Measurements from ENCODE around the gene MBTPS1. TPM values are rescaled to one million over a fixed set of nuclear protein-coding genes. Genes with fewer than 3 reads are reported as not detected.

MBTPS1 gene
- total RNA-seq, 1 donor from 2014 or later = 66.1 TPM

- no peak for DNase-seq
Measured at GRCh38 chr16:84071121-84071520, 45.6 kb downstream of the MBTPS1 start.

- no peak for DNase-seq
Measured at GRCh38 chr16:84069540-84069939, 47.2 kb downstream of the MBTPS1 start.

- DNase-seq = no peak
Measured at GRCh38 chr16:84068783-84069462, 47.8 kb downstream of the MBTPS1 start.

GRCh38 chr16:84068041-84068440 is 48.7 kb downstream of the MBTPS1 start:
- no peak for DNase-seq

- DNase-seq = no peak
Measured at GRCh38 chr16:84067640-84068039, 49.1 kb downstream of the MBTPS1 start.

GRCh38 chr16:84065536-84066132 is 51.1 kb downstream of the MBTPS1 start:
- peak; percentile 30 for DNase-seq

- no peak for DNase-seq
Measured at GRCh38 chr16:84063980-84064379, 52.8 kb downstream of the MBTPS1 start.

- no peak for DNase-seq
Measured at GRCh38 chr16:84062734-84063640, 53.8 kb downstream of the MBTPS1 start.

- no peak for DNase-seq
Measured at GRCh38 chr16:84061236-84061819, 55.4 kb downstream of the MBTPS1 start.

- DNase-seq = no peak
Measured at GRCh38 chr16:84059946-84060901, 56.5 kb downstream of the MBTPS1 start.

GRCh38 chr16:84059111-84059510 is 57.6 kb downstream of the MBTPS1 start:
- no peak for DNase-seq

GRCh38 chr16:84058664-84059063 is 58.1 kb downstream of the MBTPS1 start:
- DNase-seq = no peak

- DNase-seq = no peak
Measured at GRCh38 chr16:84058211-84058610, 58.5 kb downstream of the MBTPS1 start.

- DNase-seq = no peak
Measured at GRCh38 chr16:84056933-84057332, 59.8 kb downstream of the MBTPS1 start.

- no peak for DNase-seq
Measured at GRCh38 chr16:84055801-84056634, 60.7 kb downstream of the MBTPS1 start.

GRCh38 chr16:84055366-84055765 is 61.4 kb downstream of the MBTPS1 start:
- DNase-seq = no peak

- no peak for DNase-seq
Measured at GRCh38 chr16:84054916-84055315, 61.8 kb downstream of the MBTPS1 start.

GRCh38 chr16:84054271-84054670 is 62.5 kb downstream of the MBTPS1 start:
- no peak for DNase-seq

- no peak for DNase-seq
Measured at GRCh38 chr16:84053237-84053636, 63.5 kb downstream of the MBTPS1 start.

GRCh38 chr16:84052071-84052622 is 64.6 kb downstream of the MBTPS1 start:
- no peak for DNase-seq

All from skin of body (tissue), 2 donors.